HL-60 (cell line): Measurements from ENCODE around the gene PLEKHG4B.

ENCODE experiments used
- DNase-seq, 2 experiments: peaks; one replicate each; pipeline ENCODE4 v3.0.0-alpha.2; 2010 to 2020; ENCODE audit warnings: low read depth in 1 of 2, low spot score in 1 of 2
- H3K27ac ChIP-seq: fragments of 250-450 bp; sonication (Bioruptor Pico); replicated peaks from 2 replicates; pipeline ENCODE4 v1.5.1; 2020; ENCODE audit warnings: mild to moderate bottlenecking, moderate library complexity
- H3K27me3 ChIP-seq: fragments of 250-450 bp; sonication (Bioruptor Pico); 2 replicates; pipeline ENCODE4 v1.5.1; 2021; ENCODE audit warnings: mild to moderate bottlenecking, moderate library complexity; ENCODE audit not compliant: insufficient read depth, poor library complexity, severe bottlenecking
- H3K4me3 ChIP-seq: replicated peaks from 2 replicates; pipeline ENCODE4 v1.5.1; 2011; ENCODE audit warnings: mild to moderate bottlenecking, control low read depth, low read length; ENCODE audit not compliant: insufficient read depth
- CTCF ChIP-seq: IDR thresholded peaks from one replicate; pipeline ENCODE4 v1.5.1; 2011; ENCODE audit warnings: low read length, control low read depth, inconsistent platforms; ENCODE audit not compliant: insufficient read depth
- GABPA ChIP-seq: IDR thresholded peaks from 2 replicates; pipeline ENCODE4 v1.6.1; 2012; ENCODE audit warnings: low read depth
- POLR2AphosphoS5 ChIP-seq: IDR thresholded peaks from 2 replicates; pipeline ENCODE4 v1.6.1; 2012; ENCODE audit warnings: low read depth
- REST ChIP-seq: IDR thresholded peaks from 2 replicates; pipeline ENCODE4 v1.6.1; 2012; ENCODE audit warnings: low read depth; ENCODE audit not compliant: insufficient replicate concordance
- SPI1 ChIP-seq: IDR thresholded peaks from 2 replicates; pipeline ENCODE4 v1.6.1; 2012; ENCODE audit warnings: low read depth, mild to moderate bottlenecking, borderline replicate concordance

Gene PLEKHG4B

DNA sequence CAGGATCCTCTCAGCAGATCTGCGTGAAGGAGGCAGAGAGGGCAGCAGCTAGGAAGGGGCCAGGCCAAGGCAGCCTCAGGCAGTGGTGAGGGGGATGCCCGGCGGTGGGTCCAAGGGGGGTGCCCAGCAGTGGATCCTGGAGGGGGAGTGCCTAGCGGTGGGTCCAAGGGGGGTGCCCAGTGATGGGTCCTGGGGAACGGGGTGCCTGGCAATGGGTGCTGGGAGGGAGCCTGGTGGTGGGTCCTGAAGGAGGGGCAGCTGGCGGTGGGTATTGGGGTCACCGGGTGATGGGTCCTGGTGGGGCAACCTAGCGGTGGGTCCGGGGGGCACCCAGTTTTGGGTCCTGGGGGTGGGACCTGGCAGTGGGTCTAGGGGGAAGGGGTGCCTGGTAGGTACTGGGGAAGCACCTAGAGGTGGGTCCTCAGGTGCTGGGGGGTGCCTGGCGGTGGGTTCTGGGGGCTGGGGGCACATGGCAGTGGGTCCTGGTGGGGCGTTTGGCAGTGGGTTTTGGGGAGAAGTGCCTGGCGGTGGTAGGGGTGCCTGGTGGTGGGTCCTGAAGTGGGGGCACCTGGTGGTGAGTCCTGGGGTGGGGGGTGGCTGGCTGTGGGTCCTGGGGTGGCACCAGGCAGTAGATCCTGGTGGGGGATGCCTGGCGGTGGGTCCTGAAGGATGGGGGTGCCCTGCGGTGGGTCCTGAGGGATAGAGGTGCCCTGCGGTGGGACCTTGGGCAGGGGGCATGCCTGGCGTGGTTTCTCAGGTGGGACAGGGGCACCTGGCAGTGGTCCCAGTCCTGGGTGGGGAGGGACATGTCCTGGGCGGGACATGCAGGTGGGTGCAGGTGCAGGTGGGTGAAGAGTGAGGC lies 101.2 kb downstream of the PLEKHG4B start:
- no peak overlapping the region for H3K27ac ChIP-seq
- no peak overlapping the region for H3K4me3 ChIP-seq

GRCh38 chr5:194102-194501 lies 102.1 kb downstream of the PLEKHG4B start:
- TF ChIP-seq REST (no peak), SPI1 (no peak), CTCF (no peak), GABPA (no peak), POLR2AphosphoS5 (no peak)
- Histone ChIP-seq H3K27me3 (no peaks in the 10 kb centered on the region), H3K4me3 (no peak overlapping the region), H3K27ac (no peak overlapping the region)
- DNase-seq, result no peak

More for the DNA sequence above, 101.2 kb downstream of the PLEKHG4B start:
- no peak for TF ChIP-seq REST
- TF ChIP-seq POLR2AphosphoS5, result no peak
- TF ChIP-seq GABPA, result no peak
- TF ChIP-seq SPI1, result no peak
- TF ChIP-seq CTCF, result no peak
- no peak for DNase-seq
- H3K27me3 ChIP-seq, result no peaks in the 10 kb centered on the region

- TF ChIP-seq POLR2AphosphoS5 (no peak), REST (no peak), GABPA (no peak), SPI1 (no peak), CTCF (no peak)
- H3K4me3 ChIP-seq, result no peak overlapping the region
- H3K27ac ChIP-seq, result no peak overlapping the region
Observed at GRCh38 chr5:194603-195209, 102.7 kb downstream of the PLEKHG4B start.

More at GRCh38 chr5:194603-195209, 102.7 kb downstream of the PLEKHG4B start:
- no peak for DNase-seq
- no peaks in the 10 kb centered on the region for H3K27me3 ChIP-seq
